ENCODE results near the gene DIO1. TPM values are rescaled to one million over a fixed set of nuclear protein-coding genes. Genes with fewer than 3 reads are reported as not detected.

The DIO1 gene
- total RNA-seq, 2 donors from 2014 or later: not detected

GRCh38 chr1:53927376-53927881, 33.4 kb downstream of the DIO1 start:
- Histone ChIP-seq H3K27me3 (no peaks in the 10 kb centered on the region), H3K9me3 (no peaks in the 10 kb centered on the region), H3K27ac (no peak overlapping the region), H3K4me1 (no peaks in the 10 kb centered on the region), H3K36me3 (no peaks in the 10 kb centered on the region), H3K4me3 (no peak overlapping the region)
- TF ChIP-seq, protein P1, sequence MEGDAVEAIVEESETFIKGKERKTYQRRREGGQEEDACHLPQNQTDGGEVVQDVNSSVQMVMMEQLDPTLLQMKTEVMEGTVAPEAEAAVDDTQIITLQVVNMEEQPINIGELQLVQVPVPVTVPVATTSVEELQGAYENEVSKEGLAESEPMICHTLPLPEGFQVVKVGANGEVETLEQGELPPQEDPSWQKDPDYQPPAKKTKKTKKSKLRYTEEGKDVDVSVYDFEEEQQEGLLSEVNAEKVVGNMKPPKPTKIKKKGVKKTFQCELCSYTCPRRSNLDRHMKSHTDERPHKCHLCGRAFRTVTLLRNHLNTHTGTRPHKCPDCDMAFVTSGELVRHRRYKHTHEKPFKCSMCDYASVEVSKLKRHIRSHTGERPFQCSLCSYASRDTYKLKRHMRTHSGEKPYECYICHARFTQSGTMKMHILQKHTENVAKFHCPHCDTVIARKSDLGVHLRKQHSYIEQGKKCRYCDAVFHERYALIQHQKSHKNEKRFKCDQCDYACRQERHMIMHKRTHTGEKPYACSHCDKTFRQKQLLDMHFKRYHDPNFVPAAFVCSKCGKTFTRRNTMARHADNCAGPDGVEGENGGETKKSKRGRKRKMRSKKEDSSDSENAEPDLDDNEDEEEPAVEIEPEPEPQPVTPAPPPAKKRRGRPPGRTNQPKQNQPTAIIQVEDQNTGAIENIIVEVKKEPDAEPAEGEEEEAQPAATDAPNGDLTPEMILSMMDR (IDR thresholded peaks at IDR 0.05): no peak
- DNase-seq (ENCODE audit: low spot score): no peak

- Histone ChIP-seq H3K9me3 (no peaks in the 10 kb centered on the region), H3K4me1 (no peaks in the 10 kb centered on the region), H3K27ac (no peak overlapping the region), H3K27me3 (no peaks in the 10 kb centered on the region), H3K36me3 (no peaks in the 10 kb centered on the region), H3K4me3 (no peak overlapping the region)
- no peak for DNase-seq (ENCODE audit: low spot score)
- TF ChIP-seq, protein P1 (IDR thresholded peaks at IDR 0.05): no peak
Measured at GRCh38 chr1:53929246-53929960, 35.4 kb downstream of the DIO1 start.

DNA sequence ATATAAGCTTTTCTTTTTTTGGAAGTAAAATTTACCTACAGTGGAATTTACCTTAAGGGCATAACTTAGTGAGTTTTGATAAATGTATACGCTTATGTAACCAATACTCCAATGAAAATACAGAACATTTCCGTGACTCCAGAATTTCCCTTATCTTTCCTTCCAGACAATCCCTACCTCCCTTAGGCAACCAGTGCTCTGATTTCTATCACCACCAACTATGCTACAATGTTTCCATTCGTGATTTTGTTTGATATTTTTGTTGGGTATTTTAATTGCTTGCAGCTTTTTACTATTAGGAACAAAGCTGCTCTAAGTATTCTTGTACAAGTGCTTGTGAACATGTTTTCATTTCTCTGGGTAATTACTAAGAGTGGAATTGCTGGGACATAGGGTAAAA, 36.9 kb downstream of the DIO1 start:
- Histone ChIP-seq H3K9me3 (no peaks in the 10 kb centered on the region), H3K36me3 (no peaks in the 10 kb centered on the region), H3K4me3 (no peak overlapping the region), H3K27ac (no peak overlapping the region), H3K27me3 (no peaks in the 10 kb centered on the region), H3K4me1 (no peaks in the 10 kb centered on the region)
- no peak for DNase-seq (ENCODE audit: low spot score)
- TF ChIP-seq, protein P1 (IDR thresholded peaks at IDR 0.05): no peak

DNA sequence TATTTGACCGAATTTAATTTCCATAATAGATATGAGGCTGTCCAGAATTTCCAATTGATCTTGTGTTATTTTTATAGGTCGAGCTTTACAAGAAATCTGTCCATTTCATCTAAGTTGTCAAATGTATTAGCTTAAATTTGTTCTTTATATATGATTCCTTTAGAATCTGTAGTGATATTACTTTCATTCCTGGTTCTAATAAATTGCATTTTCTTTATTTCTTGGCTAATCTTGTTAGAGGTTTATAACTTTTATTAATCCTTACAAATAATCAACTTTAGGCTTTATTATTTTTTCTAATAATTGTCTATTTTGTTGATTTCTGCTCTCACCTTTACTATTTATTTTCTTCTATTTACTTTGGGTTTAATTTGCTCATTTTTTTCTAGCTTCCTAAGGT, 37.5 kb downstream of the DIO1 start:
- no peaks in the 10 kb centered on the region for H3K9me3 ChIP-seq
- no peak overlapping the region for H3K4me3 ChIP-seq
- H3K27me3 ChIP-seq: no peaks in the 10 kb centered on the region
- TF ChIP-seq, protein P1 (IDR thresholded peaks at IDR 0.05): no peak
- DNase-seq (ENCODE audit: low spot score): no peak
- no peaks in the 10 kb centered on the region for H3K4me1 ChIP-seq
- no peaks in the 10 kb centered on the region for H3K36me3 ChIP-seq
- H3K27ac ChIP-seq: no peak overlapping the region

GRCh38 chr1:53934170-53934765, 40.3 kb downstream of the DIO1 start:
- no peak for DNase-seq (ENCODE audit: low spot score)
- no peaks in the 10 kb centered on the region for H3K9me3 ChIP-seq
- H3K36me3 ChIP-seq: no peaks in the 10 kb centered on the region
- no peak overlapping the region for H3K4me3 ChIP-seq
- TF ChIP-seq, protein P1 (IDR thresholded peaks at IDR 0.05): no peak
- H3K4me1 ChIP-seq: no peaks in the 10 kb centered on the region
- no peaks in the 10 kb centered on the region for H3K27me3 ChIP-seq
- H3K27ac ChIP-seq: no peak overlapping the region
